ENCODE data around the gene ABCA1. TPM values are rescaled to one million over a fixed set of nuclear protein-coding genes. Genes with fewer than 3 reads are reported as not detected.

Gene ABCA1
- total and polyA plus RNA-seq, 10 of the 15 experiments (the other 5 are each of a cell fraction or from before 2014, with no cell fraction given), result 0.01 to 0.56 (median 0.16) TPM

GRCh38 chr9:104968025-104968982 is 40.3 kb upstream of the ABCA1 start (continued):
- TF ChIP-seq HCFC1 (IDR thresholded peaks at IDR 0.05; ENCODE audit: low read length), result peak; percentile 90
- TF ChIP-seq ASH2L (IDR thresholded peaks at IDR 0.05; ENCODE audit: borderline replicate concordance, low read depth), result no peak
- no peak for TF ChIP-seq IKZF2 (IDR thresholded peaks at IDR 0.05)
- TF ChIP-seq MTA2 (IDR thresholded peaks at IDR 0.05; ENCODE audit: low read depth), result no peak
- TF ChIP-seq SIN3A (IDR thresholded peaks at IDR 0.05; ENCODE audit: low read depth, low read length), result no peak
- peak; percentile 43; the same call in 1 of the 2 replicates for TF ChIP-seq YY1 (IDR thresholded peaks at IDR 0.05; ENCODE audit: low read depth, low read length)
- 0 out of 3 replicates have a peak, but pooled peaks of 1 of the 2 experiments have one; percentile 15 for TF ChIP-seq EGR1 (IDR thresholded peaks at IDR 0.05; ENCODE audit: borderline replicate concordance in 1 of 2, low read depth in 2 of 2, low read length in 2 of 2)
- no peak for TF ChIP-seq EZH2 (IDR thresholded peaks at IDR 0.05; ENCODE audit: borderline replicate concordance, control insufficient read depth, low read depth, low read length)
- no peak for TF ChIP-seq POLR2AphosphoS5 (IDR thresholded peaks at IDR 0.05; ENCODE audit: low read length)
- 0 out of 2 replicates have a peak, but pooled peaks have one; percentile 28 for TF ChIP-seq CBFB (IDR thresholded peaks at IDR 0.05; ENCODE audit: low read depth)
- TF ChIP-seq MYC (IDR thresholded peaks at IDR 0.05; ENCODE audit: insufficient read depth, insufficient read length, insufficient replicate concordance, low read length, severe bottlenecking), result no peak
- no peak for TF ChIP-seq HDAC6 (IDR thresholded peaks at IDR 0.05; ENCODE audit: unreplicated experiment)
- TF ChIP-seq YBX1 (IDR thresholded peaks at IDR 0.05), result no peak
- TF ChIP-seq, protein P1, sequence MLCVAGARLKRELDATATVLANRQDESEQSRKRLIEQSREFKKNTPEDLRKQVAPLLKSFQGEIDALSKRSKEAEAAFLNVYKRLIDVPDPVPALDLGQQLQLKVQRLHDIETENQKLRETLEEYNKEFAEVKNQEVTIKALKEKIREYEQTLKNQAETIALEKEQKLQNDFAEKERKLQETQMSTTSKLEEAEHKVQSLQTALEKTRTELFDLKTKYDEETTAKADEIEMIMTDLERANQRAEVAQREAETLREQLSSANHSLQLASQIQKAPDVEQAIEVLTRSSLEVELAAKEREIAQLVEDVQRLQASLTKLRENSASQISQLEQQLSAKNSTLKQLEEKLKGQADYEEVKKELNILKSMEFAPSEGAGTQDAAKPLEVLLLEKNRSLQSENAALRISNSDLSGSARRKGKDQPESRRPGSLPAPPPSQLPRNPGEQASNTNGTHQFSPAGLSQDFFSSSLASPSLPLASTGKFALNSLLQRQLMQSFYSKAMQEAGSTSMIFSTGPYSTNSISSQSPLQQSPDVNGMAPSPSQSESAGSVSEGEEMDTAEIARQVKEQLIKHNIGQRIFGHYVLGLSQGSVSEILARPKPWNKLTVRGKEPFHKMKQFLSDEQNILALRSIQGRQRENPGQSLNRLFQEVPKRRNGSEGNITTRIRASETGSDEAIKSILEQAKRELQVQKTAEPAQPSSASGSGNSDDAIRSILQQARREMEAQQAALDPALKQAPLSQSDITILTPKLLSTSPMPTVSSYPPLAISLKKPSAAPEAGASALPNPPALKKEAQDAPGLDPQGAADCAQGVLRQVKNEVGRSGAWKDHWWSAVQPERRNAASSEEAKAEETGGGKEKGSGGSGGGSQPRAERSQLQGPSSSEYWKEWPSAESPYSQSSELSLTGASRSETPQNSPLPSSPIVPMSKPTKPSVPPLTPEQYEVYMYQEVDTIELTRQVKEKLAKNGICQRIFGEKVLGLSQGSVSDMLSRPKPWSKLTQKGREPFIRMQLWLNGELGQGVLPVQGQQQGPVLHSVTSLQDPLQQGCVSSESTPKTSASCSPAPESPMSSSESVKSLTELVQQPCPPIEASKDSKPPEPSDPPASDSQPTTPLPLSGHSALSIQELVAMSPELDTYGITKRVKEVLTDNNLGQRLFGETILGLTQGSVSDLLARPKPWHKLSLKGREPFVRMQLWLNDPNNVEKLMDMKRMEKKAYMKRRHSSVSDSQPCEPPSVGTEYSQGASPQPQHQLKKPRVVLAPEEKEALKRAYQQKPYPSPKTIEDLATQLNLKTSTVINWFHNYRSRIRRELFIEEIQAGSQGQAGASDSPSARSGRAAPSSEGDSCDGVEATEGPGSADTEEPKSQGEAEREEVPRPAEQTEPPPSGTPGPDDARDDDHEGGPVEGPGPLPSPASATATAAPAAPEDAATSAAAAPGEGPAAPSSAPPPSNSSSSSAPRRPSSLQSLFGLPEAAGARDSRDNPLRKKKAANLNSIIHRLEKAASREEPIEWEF (IDR thresholded peaks at IDR 0.05; ENCODE audit: insufficient replicate concordance, low read depth, low read length), result no peak
- no peak for TF ChIP-seq E2F8 (IDR thresholded peaks at IDR 0.05; ENCODE audit: low read depth, partially characterized antibody)
- TF ChIP-seq CHD2 (IDR thresholded peaks at IDR 0.05; ENCODE audit: borderline replicate concordance, low read depth, low read length), result no peak
- no peak for TF ChIP-seq USF2 (IDR thresholded peaks at IDR 0.05; ENCODE audit: borderline replicate concordance, low read depth, low read length)
